C1 segment of cervical spinal cord (tissue), 14 donors: ENCODE results near the gene TRIM10.

Experiments
- DNase-seq, 14 donors: peaks; one replicate each; lab custom pipeline; 2025; lab: John Stamatoyannopoulos, UW

Gene TRIM10

GRCh38 chr6:30160785-30161531 is at the start of gene TRIM10:
TRIM10 (minus strand) TSS chr6:30161211; CDS start chr6:30160858, 353 bp downstream.
- DNase-seq = no peak

GRCh38 chr6:30207619-30208295 is 46.7 kb upstream of the TRIM10 start:
- no peak for DNase-seq

GRCh38 chr6:30206799-30207618 is 46.0 kb upstream of the TRIM10 start:
- DNase-seq = peak in 2 of 14 donors; percentile 6 to 30

GRCh38 chr6:30206152-30206551 is 45.1 kb upstream of the TRIM10 start:
- DNase-seq = no peak

- no peak for DNase-seq
Measured at GRCh38 chr6:30204116-30204515, 43.1 kb upstream of the TRIM10 start.

- DNase-seq = no peak
Measured at GRCh38 chr6:30202366-30202765, 41.4 kb upstream of the TRIM10 start.

- DNase-seq = no peak
Measured at GRCh38 chr6:30200551-30201281, 39.7 kb upstream of the TRIM10 start.

- no peak for DNase-seq
Measured at GRCh38 chr6:30198166-30199084, 37.4 kb upstream of the TRIM10 start.

- DNase-seq = no peak
Measured at GRCh38 chr6:30196376-30196775, 35.4 kb upstream of the TRIM10 start.

- no peak for DNase-seq
Measured at GRCh38 chr6:30195951-30196350, 34.9 kb upstream of the TRIM10 start.

- DNase-seq = no peak
Measured at GRCh38 chr6:30194797-30195690, 34.0 kb upstream of the TRIM10 start.

GRCh38 chr6:30192076-30192475 is 31.1 kb upstream of the TRIM10 start:
- DNase-seq = no peak

GRCh38 chr6:30188541-30188940 is 27.5 kb upstream of the TRIM10 start:
- no peak for DNase-seq

GRCh38 chr6:30185846-30186484 is 25.0 kb upstream of the TRIM10 start:
- no peak for DNase-seq

GRCh38 chr6:30184417-30185031 is 23.5 kb upstream of the TRIM10 start:
- no peak for DNase-seq

GRCh38 chr6:30180145-30180544 is 19.1 kb upstream of the TRIM10 start:
- no peak for DNase-seq

GRCh38 chr6:30178837-30179236 is 17.8 kb upstream of the TRIM10 start:
- no peak for DNase-seq

GRCh38 chr6:30175765-30176164 is 14.8 kb upstream of the TRIM10 start:
- DNase-seq = no peak

- no peak for DNase-seq
Measured at GRCh38 chr6:30172681-30173080, 11.7 kb upstream of the TRIM10 start.
